Activated CD8-positive, alpha-beta memory T cell treated with anti-CD3 and anti-CD28 coated beads, Interleukin-2, amount 10 ng/mL, durations not matched to agents 7 days and 5 days (primary cell): ENCODE results near the gene ERVH48-1. TPM values are rescaled to one million over a fixed set of nuclear protein-coding genes. Genes with fewer than 3 reads are reported as not detected.
A peak's percentile ranks its signal among the peaks of the same experiment; 100 is the strongest.
"Not testable (repeated sequence)": the region's sequence is repeated elsewhere in the genome, so short reads cannot be mapped to it uniquely, and the experiment has no call there.

Experiments
- ATAC-seq: fragments of 150-1000 bp; cut with Tn5 transposase; one replicate; pipeline ENCODE4 v1.10.0; 2021; ENCODE audit warnings: moderate library complexity
- CTCF ChIA-PET: fragments of 350-600 bp; sonication (Branson Sonifier 250); formaldehyde crosslinking; loops from one replicate; lab custom pipeline; 2021; ENCODE audit warnings: antibody characterized with exemption; lab: Charles Lee
- DNase-seq: peaks from one replicate; pipeline ENCODE4 v3.0.0-alpha.2; 2020
- H3K27ac Mint-ChIP-seq: one replicate; pipeline ENCODE4 v1.8.0; 2021; ENCODE audit warnings: mild to moderate bottlenecking, mixed read lengths
- H3K27me3 Mint-ChIP-seq: one replicate; pipeline ENCODE4 v1.8.0; 2021; ENCODE audit warnings: mixed read lengths
- H3K36me3 Mint-ChIP-seq: one replicate; pipeline ENCODE4 v1.8.0; 2021; ENCODE audit warnings: mild to moderate bottlenecking, mixed read lengths
- H3K4me1 Mint-ChIP-seq: one replicate; pipeline ENCODE4 v1.8.0; 2021; ENCODE audit warnings: mixed read lengths
- H3K4me3 Mint-ChIP-seq: one replicate; pipeline ENCODE4 v1.8.0; 2021; ENCODE audit warnings: mild to moderate bottlenecking, moderate library complexity, mixed read lengths
- H3K9me3 Mint-ChIP-seq: one replicate; pipeline ENCODE4 v1.8.0; 2022; ENCODE audit warnings: low read depth, mixed read lengths
- total RNA-seq, 2 experiments: library from RNA; stranded (reverse); gene quantifications; one replicate each; pipeline ENCODE4 v1.2.3, GENCODE V29; 2021

ERVH48-1 gene
- not detected for total RNA-seq

DNA sequence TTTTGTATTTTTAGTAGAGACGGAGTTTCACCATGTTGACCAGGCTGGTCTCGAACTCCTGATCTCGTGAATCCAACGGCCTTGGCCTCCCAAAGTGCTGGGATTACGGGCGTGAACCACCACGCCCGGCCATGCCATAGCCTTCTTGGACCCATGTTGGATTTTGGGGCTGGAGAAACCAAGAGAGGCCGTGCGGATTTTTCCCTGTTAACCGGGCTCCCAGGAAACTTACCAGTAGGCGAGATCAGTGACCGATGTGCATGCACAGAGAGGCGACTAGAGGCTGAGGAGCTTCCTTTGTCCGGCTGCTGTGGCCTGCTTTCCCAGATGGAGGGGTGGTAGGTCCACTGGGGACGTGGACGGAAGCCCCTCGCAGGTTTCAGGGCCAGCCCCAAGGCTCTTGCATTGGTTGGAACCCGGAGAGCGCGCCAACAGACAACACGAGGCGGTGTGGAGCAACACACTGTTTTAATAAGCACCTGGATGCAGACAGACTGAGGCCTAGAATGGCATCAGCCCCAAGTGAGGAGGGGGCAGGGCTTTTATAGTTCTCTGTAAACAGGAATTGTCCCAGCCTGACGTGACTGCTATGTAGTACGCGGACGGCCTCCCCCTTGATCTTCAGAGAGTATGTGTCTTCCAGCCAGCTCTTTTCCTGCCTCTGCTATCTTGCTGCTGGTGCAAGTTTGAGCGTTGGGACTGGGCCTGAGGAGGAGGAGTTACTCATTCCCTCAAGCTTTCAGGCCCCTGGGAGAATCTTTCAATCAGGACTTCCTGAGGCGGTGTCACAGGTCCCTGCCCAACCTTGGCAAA, at the start of gene ERVH48-1:
TSS of gene ERVH48-1 (minus strand) at position 517 of the 813 bp plus-strand sequence. CDS start 6,624 bp downstream, outside the sequence.
- peak within 1 kb of the TSS; percentile 87 for H3K27ac Mint-ChIP-seq

DNA sequence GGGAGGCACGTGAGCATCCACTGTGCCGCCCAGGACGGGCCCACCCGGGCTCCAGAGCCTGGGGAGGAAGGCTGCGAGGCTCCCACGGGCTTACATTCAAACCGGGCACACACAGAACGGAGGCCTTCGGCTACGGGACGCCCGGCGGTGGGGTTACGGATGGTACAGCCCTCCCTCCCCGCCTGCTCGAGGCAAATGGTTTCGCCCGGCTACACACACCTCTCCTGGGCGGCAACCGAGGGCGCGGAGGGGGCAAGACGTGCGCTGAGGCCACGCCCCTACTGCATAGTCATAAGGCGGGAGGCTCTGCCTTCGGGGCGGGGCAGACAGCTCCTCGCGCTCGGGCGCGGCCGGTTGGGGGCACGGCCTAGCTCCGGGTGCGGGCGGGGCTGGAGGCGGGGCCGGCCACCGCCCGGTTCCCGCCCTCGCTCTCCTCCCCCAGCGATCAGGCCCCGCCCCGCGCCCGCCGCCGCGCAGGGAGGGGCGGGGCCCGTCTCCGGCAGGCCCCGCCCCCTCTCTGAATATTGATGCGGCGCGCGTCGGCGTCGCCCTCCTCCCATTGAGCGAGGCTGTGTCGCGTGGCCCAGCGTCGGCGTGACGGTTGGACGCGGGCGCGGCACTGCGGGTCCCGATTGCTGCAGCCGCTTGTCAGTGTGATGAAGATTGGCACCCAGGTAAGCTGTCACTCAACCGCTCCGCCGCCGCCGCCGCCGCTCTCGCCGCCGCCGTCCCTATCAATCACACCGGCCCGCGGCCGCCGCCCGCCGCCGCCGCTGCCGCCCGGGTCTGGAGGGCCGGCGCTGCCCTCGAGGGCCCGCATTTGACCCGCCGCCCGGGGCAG, 48.8 kb upstream of the ERVH48-1 start, which contains the start of gene PKNOX1:
TSS of gene PKNOX1 (plus strand) at position 572 of the 841 bp plus-strand sequence. CDS start 29,820 bp downstream, outside the sequence.
- Mint-ChIP-seq H3K4me3 (peak within 1 kb of the TSS; percentile 85), H3K27me3 (no peaks in the 10 kb centered on the region), H3K9me3 (no peaks in the 10 kb centered on the region), H3K36me3 (peaks cover 19% of the 10 kb centered on the region), H3K27ac (peak within 1 kb of the TSS; percentile 95), H3K4me1 (peaks cover 25% of the 10 kb centered on the region)
- CTCF ChIA-PET, result no interaction called here
- ATAC-seq (peak; percentile 89), DNase-seq (peak; percentile 99)

More for the DNA sequence above, at the start of gene ERVH48-1:
- Mint-ChIP-seq H3K4me1 (peaks cover 15% of the 10 kb centered on the region), H3K4me3 (no peak within 1 kb of the TSS), H3K36me3 (no peaks in the 10 kb centered on the region), H3K9me3 (no peaks in the 10 kb centered on the region), H3K27me3 (no peaks in the 10 kb centered on the region)
- no peak for ATAC-seq
- CTCF ChIA-PET, result no interaction called here
- no peak for DNase-seq

DNA sequence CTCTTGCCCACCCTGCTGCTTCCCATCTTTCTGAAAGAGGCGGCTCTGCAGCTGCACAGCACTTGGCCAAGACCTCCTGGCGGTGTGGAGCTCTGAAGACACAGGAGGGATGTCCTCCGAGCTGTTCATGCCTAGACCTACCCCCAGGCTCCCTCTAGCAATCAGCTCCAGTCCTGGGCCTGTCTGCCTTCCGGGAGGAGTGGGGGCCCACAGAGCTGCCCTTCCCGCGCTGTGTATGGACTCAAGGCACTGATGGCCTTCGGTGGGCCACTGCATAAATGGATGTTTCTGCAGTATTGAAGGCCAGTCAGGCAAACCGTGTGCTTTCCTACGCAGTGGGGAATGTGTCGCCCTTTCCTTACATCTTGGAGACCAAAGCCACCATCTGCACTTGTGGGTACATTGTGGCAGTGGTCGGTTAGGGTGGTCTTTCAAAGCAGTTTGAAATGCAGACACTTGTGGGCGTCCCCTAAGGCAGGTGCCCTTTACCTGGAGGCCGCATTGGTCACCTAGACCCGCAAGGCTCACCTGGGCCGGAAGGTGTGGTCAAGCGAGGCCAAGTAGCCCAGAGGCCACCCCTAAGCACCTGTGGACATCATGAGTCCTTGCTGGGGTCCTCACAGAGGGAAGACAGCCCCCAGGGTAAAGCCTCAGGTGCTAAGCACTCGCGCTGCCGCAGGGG, 48.0 kb upstream of the ERVH48-1 start:
- H3K27ac Mint-ChIP-seq, result peak overlapping the region; percentile 86
- H3K4me3 Mint-ChIP-seq, result peak overlapping the region; percentile 64
- H3K27me3 Mint-ChIP-seq, result no peaks in the 10 kb centered on the region
- CTCF ChIA-PET, result no interaction called here
- peaks cover 23% of the 10 kb centered on the region for H3K4me1 Mint-ChIP-seq
- H3K36me3 Mint-ChIP-seq, result peaks cover 14% of the 10 kb centered on the region
- DNase-seq (peak; percentile 51), ATAC-seq (no peak)
- no peaks in the 10 kb centered on the region for H3K9me3 Mint-ChIP-seq

DNA sequence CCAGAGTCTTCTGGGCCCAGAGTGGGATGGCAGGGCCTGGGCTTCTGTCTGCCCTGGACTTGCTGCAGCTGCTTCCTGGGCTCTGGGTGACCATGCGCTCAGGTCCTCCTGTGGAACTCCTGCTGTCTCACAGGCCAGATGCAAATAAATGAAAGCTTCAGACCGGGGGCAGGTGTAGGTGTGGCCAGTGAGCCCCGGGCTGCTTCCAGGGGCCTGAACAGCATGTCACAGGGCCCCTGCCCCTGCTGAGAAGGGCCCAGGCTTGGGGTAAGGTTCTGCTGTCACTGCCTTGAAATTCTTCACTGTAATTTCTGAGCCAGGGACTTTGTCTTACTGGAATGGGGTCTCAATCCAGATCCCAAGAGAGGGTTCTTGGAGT, 46.5 kb upstream of the ERVH48-1 start:
- Mint-ChIP-seq H3K4me1 (peaks cover 16% of the 10 kb centered on the region), H3K9me3 (no peaks in the 10 kb centered on the region), H3K27ac (no peak overlapping the region), H3K4me3 (no peak overlapping the region), H3K36me3 (peaks cover 7% of the 10 kb centered on the region), H3K27me3 (no peaks in the 10 kb centered on the region)
- ATAC-seq (no peak), DNase-seq (no peak)
- CTCF ChIA-PET, result interaction anchor here (1.4 kb wide), 2 partner anchors 13 to 15 kb away, joined by 3 to 4 read pairs; no protein-coding TSS in a partner anchor

DNA sequence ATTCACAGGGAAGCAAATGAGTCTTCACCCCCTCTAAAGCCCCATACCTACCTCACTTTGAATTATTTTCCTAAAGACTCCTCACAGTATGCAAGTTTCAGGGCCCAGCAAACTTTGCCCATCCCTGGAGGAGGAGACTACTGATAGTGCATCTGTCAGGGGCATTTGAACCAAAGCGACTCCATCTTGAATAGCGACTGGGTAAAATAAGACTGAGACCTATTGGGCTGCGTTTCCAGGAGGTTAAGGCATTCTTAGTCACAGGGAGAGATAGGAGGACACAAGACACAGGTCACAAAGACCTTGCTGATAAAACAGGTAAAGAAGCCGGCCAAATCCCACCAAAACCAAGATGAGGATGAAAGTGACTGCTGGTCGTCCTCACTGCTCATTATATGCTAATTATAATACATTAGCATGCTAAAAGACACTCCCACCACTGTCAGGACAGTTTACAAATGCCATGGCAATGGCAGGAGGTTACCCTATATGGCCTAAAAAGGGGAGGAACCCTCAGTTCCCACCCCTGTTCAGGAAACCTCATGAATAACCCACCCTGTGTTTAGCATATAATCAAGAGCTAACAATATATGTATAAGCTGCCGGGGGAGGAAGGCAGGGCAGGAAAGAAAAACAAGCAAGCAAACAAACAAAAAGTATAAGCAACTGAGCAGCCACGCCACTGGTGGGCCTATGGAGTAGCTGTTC, 45.7 kb upstream of the ERVH48-1 start:
- no peak for DNase-seq
- no peaks in the 10 kb centered on the region for H3K9me3 Mint-ChIP-seq
- H3K27me3 Mint-ChIP-seq, result no peaks in the 10 kb centered on the region
- CTCF ChIA-PET, result interaction anchor here (1.4 kb wide), 2 partner anchors 12 to 14 kb away, joined by 3 to 4 read pairs; no protein-coding TSS in a partner anchor
- H3K4me3 Mint-ChIP-seq, result no peak overlapping the region
- H3K27ac Mint-ChIP-seq, result no peak overlapping the region
- peaks cover 8% of the 10 kb centered on the region for H3K4me1 Mint-ChIP-seq
- H3K36me3 Mint-ChIP-seq, result peaks cover 2% of the 10 kb centered on the region
- ATAC-seq, result no peak

DNA sequence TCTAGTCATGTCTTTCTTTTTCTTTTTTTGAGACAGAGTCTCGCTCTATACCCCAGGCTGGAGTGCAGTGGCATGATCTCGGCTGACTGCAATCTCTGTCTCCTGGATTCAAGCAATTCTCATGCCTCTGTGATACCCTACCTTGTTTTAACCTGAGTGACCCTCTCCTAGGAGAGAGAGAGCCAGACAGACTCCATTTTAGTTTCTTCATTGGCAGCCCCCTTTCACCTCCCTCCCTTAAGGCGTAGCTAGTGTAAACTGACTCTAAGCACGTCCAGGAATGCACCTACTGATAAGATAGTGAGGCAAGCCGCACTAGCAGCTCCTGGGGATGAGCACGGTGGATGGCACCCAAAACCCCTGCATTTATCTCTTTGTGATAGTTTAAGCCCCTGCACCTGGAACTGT, 43.8 kb upstream of the ERVH48-1 start:
- CTCF ChIA-PET, result no interaction called here
- DNase-seq (no peak), ATAC-seq (no peak)
- Mint-ChIP-seq H3K27me3 (no peaks in the 10 kb centered on the region), H3K36me3 (no peaks in the 10 kb centered on the region), H3K9me3 (no peaks in the 10 kb centered on the region), H3K4me1 (peaks cover 4% of the 10 kb centered on the region), H3K27ac (no peak overlapping the region), H3K4me3 (no peak overlapping the region)

DNA sequence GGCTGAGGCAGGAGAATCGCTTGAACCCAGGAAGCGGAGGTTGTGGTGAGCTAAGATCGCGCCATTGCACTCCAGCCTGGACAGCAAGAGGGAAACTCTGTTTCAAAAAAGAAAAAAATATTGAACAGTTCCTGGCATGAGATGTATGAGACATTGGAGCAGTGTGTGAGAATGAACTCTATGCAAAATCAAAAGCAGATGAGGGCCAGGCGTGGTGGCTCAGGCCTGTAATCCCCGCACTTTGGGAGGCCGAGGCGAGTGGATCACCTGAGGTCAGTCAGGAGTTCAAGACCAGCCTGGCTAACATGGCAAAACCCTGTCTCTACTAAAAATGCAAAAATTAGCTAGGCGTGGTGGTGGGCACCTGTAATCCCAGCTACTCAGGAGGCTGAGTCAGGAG, 42.2 kb upstream of the ERVH48-1 start:
- DNase-seq, H3K4me1 Mint-ChIP-seq, ATAC-seq, H3K27ac Mint-ChIP-seq, H3K36me3 Mint-ChIP-seq, CTCF ChIA-PET, H3K4me3 Mint-ChIP-seq, H3K27me3 Mint-ChIP-seq, H3K9me3 Mint-ChIP-seq: not testable (repeated sequence)

DNA sequence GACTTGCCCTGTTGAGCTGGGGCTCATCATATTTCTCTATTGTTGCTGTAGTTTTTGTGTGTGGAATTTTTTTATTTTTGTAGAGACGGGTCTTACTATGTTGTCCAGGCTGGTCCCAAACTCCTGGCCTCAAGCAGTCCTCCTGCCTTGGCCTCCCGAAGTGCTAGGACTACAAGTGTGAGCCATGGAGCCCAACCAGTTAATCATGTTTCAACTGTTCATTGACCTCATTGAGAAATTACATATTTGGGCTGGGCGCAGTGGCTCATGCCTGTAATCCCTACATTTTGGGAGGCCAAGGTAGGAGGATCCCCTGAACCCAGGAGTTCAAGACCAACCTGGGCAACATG, 39.8 kb upstream of the ERVH48-1 start:
- ATAC-seq (no peak), DNase-seq (no peak)
- Mint-ChIP-seq H3K4me1 (no peaks in the 10 kb centered on the region), H3K4me3 (no peak overlapping the region), H3K9me3 (no peaks in the 10 kb centered on the region), H3K27me3 (no peaks in the 10 kb centered on the region), H3K36me3 (no peaks in the 10 kb centered on the region), H3K27ac (no peak overlapping the region)
- CTCF ChIA-PET, result no interaction called here

DNA sequence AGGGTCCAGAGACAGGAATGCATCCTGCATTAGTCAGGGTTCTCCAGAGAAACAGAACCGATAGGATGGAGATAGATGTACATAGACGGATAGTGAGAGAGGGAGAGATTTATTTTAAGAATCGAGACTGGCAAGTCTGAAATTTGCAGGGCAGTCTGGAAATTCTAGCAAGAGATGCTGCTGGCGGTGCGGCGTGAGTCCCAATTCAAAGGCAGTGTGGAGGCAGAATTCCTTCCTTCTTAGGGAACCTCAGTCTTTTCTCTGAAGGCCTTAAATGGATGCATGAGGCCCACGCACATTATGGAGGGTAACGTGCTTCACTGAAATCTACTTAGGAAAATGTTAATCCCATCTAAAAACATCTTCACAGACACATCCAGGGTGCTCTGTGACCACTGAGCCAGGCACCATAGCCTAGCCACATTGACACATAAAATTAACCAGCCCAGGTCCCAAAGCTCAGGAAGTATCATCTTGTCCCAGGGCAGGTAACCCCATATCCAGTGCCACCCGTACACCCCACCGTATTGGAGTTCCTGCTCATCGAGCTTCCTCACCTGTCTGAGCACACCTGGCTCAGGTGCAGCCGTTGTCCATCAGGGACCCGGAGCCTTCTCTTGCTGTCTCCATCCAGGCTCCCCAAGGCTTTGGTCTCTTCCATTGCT, 39.2 kb upstream of the ERVH48-1 start:
- no peak for ATAC-seq
- CTCF ChIA-PET, result no interaction called here
- H3K4me3 Mint-ChIP-seq, result no peak overlapping the region
- H3K36me3 Mint-ChIP-seq, result no peaks in the 10 kb centered on the region
- no peaks in the 10 kb centered on the region for H3K4me1 Mint-ChIP-seq
- no peaks in the 10 kb centered on the region for H3K27me3 Mint-ChIP-seq
- DNase-seq, result no peak
- H3K27ac Mint-ChIP-seq, result no peak overlapping the region
- no peaks in the 10 kb centered on the region for H3K9me3 Mint-ChIP-seq

DNA sequence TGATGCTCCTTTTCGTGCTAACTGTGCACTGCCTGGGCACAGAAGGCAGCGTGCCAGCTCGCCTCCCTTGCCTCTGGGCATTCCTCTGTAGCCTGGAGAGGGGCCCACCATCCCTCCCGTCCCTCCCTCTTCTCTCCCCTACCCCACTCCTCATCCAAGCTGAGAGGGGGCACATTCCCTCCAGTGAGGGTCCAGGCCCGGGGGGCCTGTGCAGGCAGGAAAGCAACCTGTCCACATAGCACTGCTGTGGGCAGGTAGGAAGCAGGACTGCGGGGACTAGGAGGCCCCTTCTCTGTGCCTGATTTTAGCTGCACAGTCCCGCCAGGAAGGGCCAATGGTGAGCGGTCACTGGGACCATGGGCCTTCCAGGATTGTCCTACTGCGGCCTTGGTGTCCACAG, 38.7 kb upstream of the ERVH48-1 start:
- no peak overlapping the region for H3K4me3 Mint-ChIP-seq
- peaks cover under 1% of the 10 kb centered on the region for H3K4me1 Mint-ChIP-seq
- CTCF ChIA-PET, result no interaction called here
- no peak for DNase-seq
- H3K36me3 Mint-ChIP-seq, result no peaks in the 10 kb centered on the region
- no peak for ATAC-seq
- no peaks in the 10 kb centered on the region for H3K27me3 Mint-ChIP-seq
- no peaks in the 10 kb centered on the region for H3K9me3 Mint-ChIP-seq
- no peak overlapping the region for H3K27ac Mint-ChIP-seq

DNA sequence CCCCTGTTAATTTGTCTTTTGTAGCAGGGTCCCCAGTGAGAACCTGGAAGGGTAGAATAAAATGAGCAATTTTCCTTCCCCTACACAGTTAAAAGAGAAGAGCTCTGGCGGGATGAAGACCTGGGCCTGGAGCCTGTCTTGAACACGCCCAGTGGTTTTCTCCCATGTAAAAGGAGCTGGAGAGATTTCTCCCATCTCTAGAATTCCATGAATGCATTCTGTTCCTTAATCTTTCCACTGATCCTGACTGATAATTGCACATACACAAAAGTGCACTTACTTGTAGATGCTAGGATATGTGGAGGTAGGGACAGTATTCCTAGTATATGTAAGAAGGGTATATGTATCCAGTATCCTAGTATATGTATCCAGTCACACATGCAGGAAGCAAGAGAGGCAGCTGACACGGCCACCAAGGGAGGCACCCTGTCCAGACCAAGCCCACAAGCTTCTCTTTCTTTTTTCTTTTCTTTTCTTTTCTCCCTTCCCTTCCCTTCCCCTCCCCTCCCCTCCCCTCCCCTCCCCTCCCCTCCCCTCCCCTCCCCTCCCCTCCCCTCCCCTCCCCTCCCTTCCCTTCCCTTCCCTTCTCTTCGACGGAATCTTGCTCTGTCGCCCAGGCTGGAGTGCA, 37.1 kb upstream of the ERVH48-1 start:
- DNase-seq (no peak), ATAC-seq (no peak)
- Mint-ChIP-seq H3K36me3 (no peaks in the 10 kb centered on the region), H3K9me3 (no peaks in the 10 kb centered on the region), H3K27me3 (no peaks in the 10 kb centered on the region), H3K4me3 (no peak overlapping the region), H3K27ac (no peak overlapping the region), H3K4me1 (peaks cover 4% of the 10 kb centered on the region)
- CTCF ChIA-PET, result no interaction called here

DNA sequence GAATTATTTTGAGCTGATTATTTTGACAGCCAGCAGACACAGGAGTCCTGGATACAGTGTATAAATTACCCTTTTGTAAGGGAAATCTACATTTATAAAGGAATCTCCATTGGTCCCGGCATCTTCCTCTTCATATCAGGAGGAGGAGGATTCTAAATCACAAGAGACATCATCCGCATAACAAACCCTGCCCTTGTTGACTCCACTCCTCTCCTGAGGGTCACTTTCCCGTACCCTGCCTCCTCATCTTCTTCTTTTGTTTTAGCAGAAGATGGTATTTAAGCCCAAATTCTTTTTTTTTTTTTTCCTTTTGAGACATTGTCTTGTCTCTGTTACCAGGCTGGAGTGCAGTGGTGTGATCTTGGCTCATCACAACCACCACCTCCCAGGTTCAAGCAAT, 34.3 kb upstream of the ERVH48-1 start:
- Mint-ChIP-seq H3K4me1 (peaks cover 4% of the 10 kb centered on the region), H3K27me3 (no peaks in the 10 kb centered on the region), H3K36me3 (no peaks in the 10 kb centered on the region)

More for the DNA sequence above, 34.3 kb upstream of the ERVH48-1 start:
- DNase-seq (no peak), ATAC-seq (no peak)
- CTCF ChIA-PET, result no interaction called here
- no peaks in the 10 kb centered on the region for H3K9me3 Mint-ChIP-seq
- no peak overlapping the region for H3K27ac Mint-ChIP-seq
- no peak overlapping the region for H3K4me3 Mint-ChIP-seq
